ENCODE measurements around the gene PANK4. TPM values are rescaled to one million over a fixed set of nuclear protein-coding genes. Genes with fewer than 3 reads are reported as not detected.

The PANK4 gene
- total and polyA plus RNA-seq, 9 of the 15 experiments (the other 6 are each of a cell fraction or from before 2014, with no cell fraction given) = 0.93 to 55.6 (median 31.5) TPM

- TF ChIP-seq PATZ1 (CRISPR knock-in tag; IDR thresholded peaks at IDR 0.05; ENCODE audit: borderline replicate concordance) (no peak), NFIC (IDR thresholded peaks at IDR 0.05) (peak; percentile 79), ZNF263 (CRISPR knock-in tag; IDR thresholded peaks at IDR 0.05; ENCODE audit: borderline replicate concordance) (peak; percentile 48; the same call in 1 of the 2 replicates), ETV5 (CRISPR knock-in tag; IDR thresholded peaks at IDR 0.05; ENCODE audit: low read depth) (no peak), VEZF1 (CRISPR knock-in tag; IDR thresholded peaks at IDR 0.05) (peak; percentile 54), NEUROD1 (IDR thresholded peaks at IDR 0.05; ENCODE audit: borderline replicate concordance, low read depth, low read length, partially characterized antibody) (no peak)
- TF ChIP-seq, protein P1, sequence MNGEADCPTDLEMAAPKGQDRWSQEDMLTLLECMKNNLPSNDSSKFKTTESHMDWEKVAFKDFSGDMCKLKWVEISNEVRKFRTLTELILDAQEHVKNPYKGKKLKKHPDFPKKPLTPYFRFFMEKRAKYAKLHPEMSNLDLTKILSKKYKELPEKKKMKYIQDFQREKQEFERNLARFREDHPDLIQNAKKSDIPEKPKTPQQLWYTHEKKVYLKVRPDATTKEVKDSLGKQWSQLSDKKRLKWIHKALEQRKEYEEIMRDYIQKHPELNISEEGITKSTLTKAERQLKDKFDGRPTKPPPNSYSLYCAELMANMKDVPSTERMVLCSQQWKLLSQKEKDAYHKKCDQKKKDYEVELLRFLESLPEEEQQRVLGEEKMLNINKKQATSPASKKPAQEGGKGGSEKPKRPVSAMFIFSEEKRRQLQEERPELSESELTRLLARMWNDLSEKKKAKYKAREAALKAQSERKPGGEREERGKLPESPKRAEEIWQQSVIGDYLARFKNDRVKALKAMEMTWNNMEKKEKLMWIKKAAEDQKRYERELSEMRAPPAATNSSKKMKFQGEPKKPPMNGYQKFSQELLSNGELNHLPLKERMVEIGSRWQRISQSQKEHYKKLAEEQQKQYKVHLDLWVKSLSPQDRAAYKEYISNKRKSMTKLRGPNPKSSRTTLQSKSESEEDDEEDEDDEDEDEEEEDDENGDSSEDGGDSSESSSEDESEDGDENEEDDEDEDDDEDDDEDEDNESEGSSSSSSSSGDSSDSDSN (IDR thresholded peaks at IDR 0.05; ENCODE audit: borderline replicate concordance in 1 of 2, low read depth in 2 of 2, low read length in 2 of 2) = peak; percentile 23 to 26; a peak in 1 of 4 replicates
- TF ChIP-seq, protein P2, sequence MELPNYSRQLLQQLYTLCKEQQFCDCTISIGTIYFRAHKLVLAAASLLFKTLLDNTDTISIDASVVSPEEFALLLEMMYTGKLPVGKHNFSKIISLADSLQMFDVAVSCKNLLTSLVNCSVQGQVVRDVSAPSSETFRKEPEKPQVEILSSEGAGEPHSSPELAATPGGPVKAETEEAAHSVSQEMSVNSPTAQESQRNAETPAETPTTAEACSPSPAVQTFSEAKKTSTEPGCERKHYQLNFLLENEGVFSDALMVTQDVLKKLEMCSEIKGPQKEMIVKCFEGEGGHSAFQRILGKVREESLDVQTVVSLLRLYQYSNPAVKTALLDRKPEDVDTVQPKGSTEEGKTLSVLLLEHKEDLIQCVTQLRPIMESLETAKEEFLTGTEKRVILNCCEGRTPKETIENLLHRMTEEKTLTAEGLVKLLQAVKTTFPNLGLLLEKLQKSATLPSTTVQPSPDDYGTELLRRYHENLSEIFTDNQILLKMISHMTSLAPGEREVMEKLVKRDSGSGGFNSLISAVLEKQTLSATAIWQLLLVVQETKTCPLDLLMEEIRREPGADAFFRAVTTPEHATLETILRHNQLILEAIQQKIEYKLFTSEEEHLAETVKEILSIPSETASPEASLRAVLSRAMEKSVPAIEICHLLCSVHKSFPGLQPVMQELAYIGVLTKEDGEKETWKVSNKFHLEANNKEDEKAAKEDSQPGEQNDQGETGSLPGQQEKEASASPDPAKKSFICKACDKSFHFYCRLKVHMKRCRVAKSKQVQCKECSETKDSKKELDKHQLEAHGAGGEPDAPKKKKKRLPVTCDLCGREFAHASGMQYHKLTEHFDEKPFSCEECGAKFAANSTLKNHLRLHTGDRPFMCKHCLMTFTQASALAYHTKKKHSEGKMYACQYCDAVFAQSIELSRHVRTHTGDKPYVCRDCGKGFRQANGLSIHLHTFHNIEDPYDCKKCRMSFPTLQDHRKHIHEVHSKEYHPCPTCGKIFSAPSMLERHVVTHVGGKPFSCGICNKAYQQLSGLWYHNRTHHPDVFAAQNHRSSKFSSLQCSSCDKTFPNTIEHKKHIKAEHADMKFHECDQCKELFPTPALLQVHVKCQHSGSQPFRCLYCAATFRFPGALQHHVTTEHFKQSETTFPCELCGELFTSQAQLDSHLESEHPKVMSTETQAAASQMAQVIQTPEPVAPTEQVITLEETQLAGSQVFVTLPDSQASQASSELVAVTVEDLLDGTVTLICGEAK (IDR thresholded peaks at IDR 0.05) = no peak
- TF ChIP-seq, protein P2 (CRISPR knock-in tag; IDR thresholded peaks at IDR 0.05) = no peak
These were observed 4.3 kb upstream of the PANK4 start (continued) for GRCh38 chr1:2530513-2531361.
